ENCODE results near the gene FLRT2.

DNA sequence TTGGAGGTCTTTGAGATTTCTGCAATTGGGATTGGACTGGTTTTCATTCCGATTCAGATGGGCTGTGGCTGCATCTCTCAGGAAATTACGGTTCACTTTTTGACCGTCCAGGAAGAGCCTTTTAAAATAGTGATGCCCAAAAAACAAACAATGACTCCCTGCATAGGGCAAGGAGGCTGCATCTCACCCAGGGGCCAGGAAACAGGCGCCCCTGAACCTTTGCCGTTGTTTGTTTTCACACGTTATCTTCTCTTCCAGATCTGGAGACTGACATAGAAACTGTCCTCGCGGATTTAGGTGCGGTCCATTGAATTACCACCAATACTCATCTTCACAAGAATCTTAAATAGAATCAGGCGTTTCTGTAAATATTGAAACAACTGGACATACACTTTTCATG lies 66.0 kb downstream of the FLRT2 start:
- TF ChIP-seq POLR2A (IDR thresholded peaks at IDR 0.05) = no peak
- TF ChIP-seq, protein P1, sequence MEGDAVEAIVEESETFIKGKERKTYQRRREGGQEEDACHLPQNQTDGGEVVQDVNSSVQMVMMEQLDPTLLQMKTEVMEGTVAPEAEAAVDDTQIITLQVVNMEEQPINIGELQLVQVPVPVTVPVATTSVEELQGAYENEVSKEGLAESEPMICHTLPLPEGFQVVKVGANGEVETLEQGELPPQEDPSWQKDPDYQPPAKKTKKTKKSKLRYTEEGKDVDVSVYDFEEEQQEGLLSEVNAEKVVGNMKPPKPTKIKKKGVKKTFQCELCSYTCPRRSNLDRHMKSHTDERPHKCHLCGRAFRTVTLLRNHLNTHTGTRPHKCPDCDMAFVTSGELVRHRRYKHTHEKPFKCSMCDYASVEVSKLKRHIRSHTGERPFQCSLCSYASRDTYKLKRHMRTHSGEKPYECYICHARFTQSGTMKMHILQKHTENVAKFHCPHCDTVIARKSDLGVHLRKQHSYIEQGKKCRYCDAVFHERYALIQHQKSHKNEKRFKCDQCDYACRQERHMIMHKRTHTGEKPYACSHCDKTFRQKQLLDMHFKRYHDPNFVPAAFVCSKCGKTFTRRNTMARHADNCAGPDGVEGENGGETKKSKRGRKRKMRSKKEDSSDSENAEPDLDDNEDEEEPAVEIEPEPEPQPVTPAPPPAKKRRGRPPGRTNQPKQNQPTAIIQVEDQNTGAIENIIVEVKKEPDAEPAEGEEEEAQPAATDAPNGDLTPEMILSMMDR (IDR thresholded peaks at IDR 0.05) = no peak
